Stimulated activated CD8-positive, alpha-beta memory T cell treated with anti-CD3 and anti-CD28 coated beads, Interleukin-7, amount 100 ng/mL, for 48 hours (primary cell): ENCODE results near the gene METTL17.

Experiments
- DNase-seq, 2 donors: peaks; one replicate each; pipeline ENCODE4 v3.0.0-alpha.2; 2020; ENCODE audit warnings: low read depth in 1 of 2; ENCODE audit errors: extremely low read depth in 1 of 2

Gene METTL17

GRCh38 chr14:21041676-21042433 lies 52.1 kb downstream of the METTL17 start, which contains the start of gene RNASE7:
Gene RNASE7 (plus strand): TSS chr14:21042362. CDS start chr14:21042993, 631 bp downstream.
- no peak for DNase-seq

DNA sequence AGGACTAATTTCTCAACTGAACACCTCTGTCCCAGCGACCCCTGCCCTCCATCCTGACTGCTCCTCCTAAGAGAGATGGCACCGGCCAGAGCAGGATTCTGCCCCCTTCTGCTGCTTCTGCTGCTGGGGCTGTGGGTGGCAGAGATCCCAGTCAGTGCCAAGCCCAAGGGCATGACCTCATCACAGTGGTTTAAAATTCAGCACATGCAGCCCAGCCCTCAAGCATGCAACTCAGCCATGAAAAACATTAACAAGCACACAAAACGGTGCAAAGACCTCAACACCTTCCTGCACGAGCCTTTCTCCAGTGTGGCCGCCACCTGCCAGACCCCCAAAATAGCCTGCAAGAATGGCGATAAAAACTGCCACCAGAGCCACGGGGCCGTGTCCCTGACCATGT lies 53.1 kb downstream of the METTL17 start:
- DNase-seq = no peak

- no peak for DNase-seq
These were observed 53.7 kb downstream of the METTL17 start for GRCh38 chr14:21043387-21043973.

- DNase-seq = no peak
These were observed 54.3 kb downstream of the METTL17 start for GRCh38 chr14:21043974-21044618.
